Left cardiac atrium (tissue), 4 donors: ENCODE data around the gene SLC7A8. TPM values are rescaled to one million over a fixed set of nuclear protein-coding genes. Genes with fewer than 3 reads are reported as not detected.
A peak's percentile ranks its signal among the peaks of the same experiment; 100 is the strongest.

Source experiments
- ATAC-seq, 2 donors: fragments of 200-7000 bp; cut with Tn5 transposase; one replicate each; pipeline ENCODE4 v1.9.1; 2020; ENCODE audit warnings: mild to moderate bottlenecking in 2 of 2, moderate library complexity in 2 of 2
- DNase-seq: peaks from one replicate; pipeline ENCODE4 v3.0.0-alpha.2; 2020
- intact Hi-C, 2 donors: fragments of 100-400 bp; cut with DNase I; formaldehyde crosslinking; loops; one replicate each; pipeline versions ENCODE4 v1.14.1 to v1.15.1; 2022 to 2023
- total RNA-seq, 2 donors: library from RNA; stranded (reverse); fragmentation: NEBNext Ultra II Directional; extraction: Animal tissue kit (Norgen Biotek cat#: 25700); gene quantifications; one replicate each; pipeline ENCODE4 v1.2.1, GENCODE V29; 2021
- donor health status: DM: no; HTN: yes; CAD: no.
- donor health status: DM: no; HTN: yes; CAD: no; lungs with severe emphysema.
- donor health status: DM: yes; HTN: yes; CAD: no.
- donor health status: Dilated cardiomyopathy.

Gene SLC7A8
- total RNA-seq, 2 donors from 2014 or later = 8.7 to 16.2 TPM

DNA sequence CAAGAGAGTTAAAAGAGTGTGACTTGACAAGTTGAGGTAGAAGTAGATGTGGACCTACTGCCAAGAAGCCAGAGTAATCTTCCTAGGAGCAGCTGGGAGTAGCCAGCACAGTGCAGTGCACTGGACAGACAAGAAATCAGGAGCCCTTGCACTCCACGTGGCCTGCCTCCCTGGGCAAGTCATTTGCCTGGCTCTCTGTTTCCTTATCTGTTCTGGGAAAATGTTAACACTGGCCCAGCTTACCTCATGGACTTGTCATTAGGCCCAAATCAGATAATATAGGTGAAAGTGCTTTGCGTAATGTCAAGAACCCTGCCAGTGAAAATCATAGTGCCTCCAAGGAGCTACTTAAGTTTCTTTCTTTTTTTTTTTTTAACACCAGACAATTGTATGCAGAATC is 19.2 kb downstream of the SLC7A8 start:
- intact Hi-C loops = no loop called here
- DNase-seq (no peak), ATAC-seq (peak; percentile 27 to 50)

DNA sequence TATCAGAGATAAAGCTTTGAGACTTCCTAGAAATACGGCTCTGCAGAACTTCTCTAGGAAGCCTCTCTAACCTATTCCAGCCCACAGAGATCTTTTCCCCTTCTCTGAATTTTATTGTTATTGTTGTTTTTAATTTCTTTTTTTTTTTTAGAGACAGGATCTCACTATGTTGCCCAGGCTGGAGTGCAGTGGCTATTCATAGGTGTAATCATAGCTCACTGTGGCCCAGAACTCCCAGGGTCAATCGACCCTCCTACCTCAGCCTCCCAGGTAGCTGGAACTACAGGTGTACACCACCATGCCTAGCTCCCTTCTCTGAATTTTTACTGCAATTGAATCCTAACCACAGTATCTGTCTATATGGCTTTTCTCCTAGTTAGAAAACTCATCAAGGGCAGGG is 19.6 kb downstream of the SLC7A8 start:
- DNase-seq = no peak
- no peak for ATAC-seq
- intact Hi-C loops = no loop called here

DNA sequence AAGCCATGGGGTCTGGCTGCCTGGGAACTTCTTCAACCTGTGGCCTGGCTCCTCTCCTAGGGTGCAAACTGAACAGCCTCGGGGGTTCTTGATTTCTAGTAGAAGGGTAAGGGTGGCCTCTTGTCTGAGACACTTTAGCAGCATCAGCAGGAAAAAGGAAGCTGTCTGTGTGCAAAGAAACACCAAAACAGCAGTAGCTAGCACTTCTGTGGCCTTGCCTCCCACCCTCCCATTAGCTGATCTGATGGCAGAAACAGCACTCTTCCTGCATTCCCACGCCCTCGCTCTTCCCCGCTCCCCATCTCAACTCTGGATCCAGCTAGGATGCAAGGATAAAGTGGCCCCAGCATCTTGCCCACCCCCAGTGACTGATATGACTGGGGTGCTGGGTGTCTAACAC is 20.7 kb downstream of the SLC7A8 start:
- no peak for DNase-seq
- intact Hi-C loops = no loop called here
- peak in 1 of 2 donors; percentile 5 for ATAC-seq

DNA sequence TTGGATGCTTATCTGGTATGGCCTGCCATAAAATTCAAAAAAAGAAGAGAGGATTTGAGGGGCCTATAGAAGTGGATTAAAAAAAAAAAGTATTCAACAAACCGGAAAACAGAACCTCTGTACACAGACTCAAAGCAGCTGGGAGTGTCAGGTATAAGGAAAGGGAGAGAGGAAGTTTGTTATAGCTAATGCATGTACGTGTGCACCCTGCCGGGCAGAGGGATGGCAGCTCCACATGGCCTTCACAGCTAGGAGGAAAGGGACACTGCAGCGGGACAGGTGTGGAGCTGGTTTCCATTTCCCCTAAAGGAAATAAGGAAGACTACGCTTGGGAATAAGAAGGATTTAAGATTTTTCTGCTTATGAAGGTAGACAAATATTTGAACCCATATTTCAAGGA is 21.5 kb downstream of the SLC7A8 start:
- intact Hi-C loops = no loop called here
- no peak for DNase-seq
- ATAC-seq = no peak

DNA sequence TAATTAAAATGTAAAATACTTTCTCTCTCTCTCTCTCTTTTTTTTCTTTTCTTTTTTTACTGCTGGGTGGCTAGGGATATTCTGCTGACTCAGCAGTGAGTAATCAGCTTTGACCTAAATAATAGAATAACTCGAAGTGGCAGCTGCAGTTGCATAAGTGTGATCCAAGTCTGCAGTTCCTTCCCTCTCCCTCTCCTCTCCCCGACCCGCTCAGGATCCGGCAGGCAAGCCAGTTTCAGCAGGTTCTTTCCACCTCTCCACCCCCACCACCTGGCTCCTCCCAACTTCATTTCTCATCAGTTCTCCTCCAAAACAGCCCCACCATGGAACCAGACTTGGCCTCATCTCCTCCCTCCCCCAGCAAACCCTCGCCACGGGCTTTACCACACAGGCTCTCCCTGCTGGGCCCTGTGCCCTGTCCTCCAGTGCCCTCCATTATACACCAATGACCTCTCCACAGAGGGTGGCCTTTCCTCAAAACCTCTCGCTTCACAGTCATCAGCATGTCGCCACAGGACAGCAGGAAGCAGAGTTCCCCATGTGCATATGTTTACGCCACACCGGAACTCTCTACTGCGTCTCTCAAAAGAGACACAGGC is 22.4 kb downstream of the SLC7A8 start:
- ATAC-seq (peak; percentile 85 to 86), DNase-seq (peak; percentile 40)
- intact Hi-C loops = no loop called here

DNA sequence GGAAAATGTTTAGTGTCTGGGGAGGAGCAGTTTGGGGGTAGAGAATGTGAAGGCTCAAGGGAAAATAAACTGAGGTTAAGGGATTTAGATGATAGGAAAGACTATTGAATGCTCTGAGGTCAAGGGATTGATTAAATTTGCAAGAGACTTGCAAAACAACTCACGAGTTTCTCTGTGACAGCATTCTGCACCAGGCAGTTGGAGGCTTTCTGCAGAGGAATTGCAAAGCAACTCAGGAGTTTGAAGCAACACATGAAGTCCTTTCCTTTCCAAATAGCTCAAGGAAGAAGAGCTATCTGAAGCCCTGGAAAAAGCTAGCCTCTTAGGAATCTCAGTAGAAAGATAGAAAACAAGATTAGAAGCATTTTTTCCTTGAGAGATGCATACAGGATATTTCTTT is 23.9 kb downstream of the SLC7A8 start:
- no peak for DNase-seq
- intact Hi-C loops = no loop called here
- ATAC-seq = no peak

DNA sequence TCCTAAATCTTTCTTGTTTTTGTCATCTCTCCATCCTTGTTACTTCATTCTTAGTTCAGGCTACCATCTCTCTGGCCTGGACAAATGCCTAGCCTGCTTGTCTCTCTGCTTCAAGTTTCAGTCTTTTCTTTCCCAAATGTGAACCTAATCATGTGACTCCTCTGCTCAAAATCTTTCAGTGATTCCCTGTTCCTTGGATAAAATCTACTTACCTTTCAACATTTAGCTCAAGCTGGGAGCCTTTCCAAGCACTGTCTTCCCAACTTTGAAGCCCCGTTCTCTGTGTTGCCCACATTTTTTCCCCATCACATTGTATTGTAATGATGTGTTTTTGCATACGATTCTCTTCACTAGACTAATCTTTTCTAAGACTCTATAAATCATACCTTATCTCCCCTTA is 24.7 kb downstream of the SLC7A8 start:
- ATAC-seq = no peak
- intact Hi-C loops = no loop called here

DNA sequence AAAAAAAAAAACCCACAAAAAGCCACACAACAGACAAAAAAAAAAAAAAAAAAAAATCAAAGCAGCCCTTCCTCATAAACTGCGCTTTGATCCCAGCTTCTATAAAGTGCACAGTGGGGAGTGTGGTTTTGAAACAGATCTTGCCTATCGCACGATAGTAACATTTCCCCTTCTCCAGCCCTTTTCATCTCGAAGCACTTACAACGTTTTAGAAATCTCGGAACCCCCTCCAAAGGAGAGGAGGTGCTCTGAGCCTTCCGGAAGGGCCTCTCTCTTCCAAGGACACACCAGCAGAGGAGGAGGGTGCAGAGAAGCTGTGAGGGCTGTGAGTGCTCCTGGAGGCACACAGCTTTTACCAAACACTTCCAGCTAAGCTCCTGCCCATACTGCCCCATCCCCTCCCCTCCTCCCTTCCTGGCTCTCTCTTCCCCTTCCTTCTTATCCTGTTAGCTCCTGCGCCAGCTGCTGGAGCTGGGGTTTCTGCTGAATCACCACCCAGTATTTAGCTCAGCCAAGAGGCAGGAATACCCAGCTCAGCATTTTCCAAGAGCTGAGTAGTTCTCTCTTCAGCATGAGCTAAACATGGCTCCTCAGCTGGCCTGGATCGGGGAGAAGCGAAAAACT is 28.4 kb downstream of the SLC7A8 start:
- intact Hi-C loops = no loop called here
- peak; percentile 84 for DNase-seq
- peak; percentile 85 to 89 for ATAC-seq

More for the DNA sequence above, 24.7 kb downstream of the SLC7A8 start:
- no peak for DNase-seq

DNA sequence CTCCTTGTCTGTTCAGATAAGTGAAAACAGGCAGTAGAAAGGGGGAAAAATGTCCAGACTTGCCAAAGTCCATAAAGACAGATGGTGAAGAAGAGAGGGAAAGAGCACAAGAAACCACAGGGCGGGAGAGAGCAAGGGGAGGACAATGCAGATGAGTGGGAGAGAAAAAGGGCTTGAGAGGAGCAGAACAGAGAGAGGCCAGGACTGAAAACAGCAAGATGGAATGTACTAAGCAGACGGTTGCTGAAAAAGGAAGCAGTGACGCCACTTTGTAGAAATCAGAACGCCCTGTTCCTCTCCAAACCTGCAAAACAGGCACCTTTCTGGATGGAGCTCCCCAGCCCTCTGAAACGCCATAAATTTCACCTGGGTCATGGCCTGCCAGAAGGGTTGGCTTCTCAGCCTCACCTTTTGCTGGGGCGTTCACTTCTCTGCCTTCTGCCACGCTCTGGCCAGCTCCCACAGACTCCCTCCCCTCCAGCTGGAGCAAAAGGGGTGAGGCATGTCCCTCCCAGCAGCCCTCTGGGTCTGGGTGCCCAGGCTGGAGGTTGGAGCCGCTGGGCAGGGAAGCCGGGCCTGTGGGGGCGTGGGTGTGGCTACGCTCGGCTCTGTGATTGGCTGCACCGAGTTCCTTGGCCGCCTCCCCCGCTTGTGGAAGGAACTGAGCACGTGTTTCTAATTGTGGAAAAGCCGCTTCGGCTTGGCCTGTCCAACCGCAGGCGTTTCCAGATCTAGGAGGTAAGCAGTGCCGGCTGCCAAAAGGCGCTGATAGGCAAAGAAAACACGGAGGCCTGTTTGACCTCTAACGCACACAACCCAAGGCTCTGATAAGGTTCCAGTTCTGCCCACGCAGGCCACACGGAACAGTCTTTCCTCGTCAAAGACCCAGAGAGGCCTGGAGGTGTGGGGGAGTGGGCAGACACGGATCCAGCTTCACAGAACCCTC is 29.3 kb downstream of the SLC7A8 start:
- peak; percentile 95 for DNase-seq
- peak; percentile 88 to 90 for ATAC-seq
- intact Hi-C loops = no loop called here

DNA sequence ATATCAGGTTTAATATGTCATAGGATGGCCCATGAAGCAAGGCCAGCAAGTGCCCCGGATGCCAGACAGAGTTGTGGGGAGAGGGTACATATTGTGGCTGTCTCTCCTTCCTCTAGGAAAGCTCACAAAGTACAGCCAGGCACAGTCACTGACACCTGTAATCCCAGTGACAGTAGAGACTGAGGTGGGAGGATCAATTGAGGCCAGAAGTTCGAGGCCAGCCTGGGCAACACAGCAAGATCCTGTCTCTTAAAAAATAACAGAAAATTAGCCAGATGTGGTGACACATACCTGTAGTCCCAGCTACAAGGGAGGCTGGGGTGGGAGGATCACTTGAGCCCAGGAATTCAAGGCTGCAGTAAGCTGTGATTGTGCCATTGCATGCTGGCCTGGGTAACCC is 32.1 kb downstream of the SLC7A8 start:
- DNase-seq (no peak), ATAC-seq (no peak)
- intact Hi-C loops = no loop called here

DNA sequence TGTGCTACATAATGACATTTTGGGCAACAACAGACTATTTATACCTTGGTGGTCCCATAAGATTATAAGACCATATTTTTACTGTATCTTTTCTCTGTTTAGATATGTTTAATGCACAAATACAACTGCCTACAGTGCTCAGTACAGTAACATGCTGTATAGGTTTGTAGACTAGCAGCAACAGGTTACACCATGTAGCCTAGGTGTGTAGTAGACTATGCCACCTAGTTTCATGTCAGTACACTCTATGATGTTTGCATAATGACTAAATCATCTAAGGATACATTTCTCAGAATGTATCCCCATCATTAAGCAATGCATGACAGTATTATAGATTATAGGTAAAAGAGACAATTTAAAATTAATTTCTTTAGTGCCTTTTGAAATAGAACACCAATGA is 33.7 kb downstream of the SLC7A8 start:
- intact Hi-C loops = no loop called here
- DNase-seq (no peak), ATAC-seq (no peak)

DNA sequence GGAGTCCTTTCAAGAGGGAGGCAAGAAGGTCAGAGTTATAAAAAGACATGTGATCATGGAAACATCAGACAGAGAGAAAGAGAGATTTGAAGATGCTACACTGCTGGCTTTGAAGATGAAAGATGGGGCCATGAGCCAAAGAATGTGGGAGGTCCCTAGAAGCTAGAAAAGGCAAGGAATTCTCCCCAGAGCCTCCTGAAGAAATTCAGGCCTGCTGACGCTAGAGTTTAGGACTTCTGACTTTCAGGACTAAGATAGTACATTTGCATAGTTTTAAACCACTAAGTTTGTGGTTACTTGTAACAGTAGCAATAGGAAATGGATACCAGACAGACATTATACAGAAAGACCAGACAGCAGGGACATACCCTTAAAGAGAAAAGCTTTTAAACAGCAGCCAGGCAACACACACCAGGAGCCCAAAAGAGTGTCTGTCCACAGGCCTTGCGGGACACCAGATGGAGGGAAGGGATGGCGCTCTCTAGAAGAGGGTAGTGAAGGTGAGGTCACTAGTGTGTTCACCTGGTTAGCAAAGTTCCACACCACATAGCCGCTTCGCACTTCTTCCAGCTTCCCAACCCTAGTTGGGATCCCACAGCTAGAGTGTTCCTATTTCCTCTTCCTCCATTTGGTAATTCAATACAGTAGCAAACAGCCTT is 34.7 kb downstream of the SLC7A8 start:
- ATAC-seq = no peak
- intact Hi-C loops = no loop called here
- DNase-seq = no peak

DNA sequence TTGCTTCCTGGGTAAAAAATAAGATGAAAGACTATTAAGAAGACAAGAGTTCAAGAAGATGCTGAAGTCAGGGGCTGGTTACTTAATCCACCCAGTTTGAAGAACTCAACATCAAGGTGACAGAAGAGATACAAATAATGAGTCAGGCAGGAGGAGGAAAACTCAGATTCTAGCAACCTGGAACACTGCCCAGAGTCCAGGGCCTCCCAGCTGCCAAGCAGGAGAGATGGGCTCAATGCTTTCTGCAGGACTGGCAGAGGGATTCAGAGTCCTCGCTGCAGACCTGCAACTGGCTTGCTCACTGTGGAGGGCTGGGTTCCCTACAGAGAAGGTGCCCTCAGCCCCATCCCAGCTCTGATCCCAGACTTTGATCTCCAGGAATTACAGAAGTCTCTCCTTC is 35.8 kb downstream of the SLC7A8 start:
- intact Hi-C loops = no loop called here
- DNase-seq (no peak), ATAC-seq (peak; percentile 58 to 81)

DNA sequence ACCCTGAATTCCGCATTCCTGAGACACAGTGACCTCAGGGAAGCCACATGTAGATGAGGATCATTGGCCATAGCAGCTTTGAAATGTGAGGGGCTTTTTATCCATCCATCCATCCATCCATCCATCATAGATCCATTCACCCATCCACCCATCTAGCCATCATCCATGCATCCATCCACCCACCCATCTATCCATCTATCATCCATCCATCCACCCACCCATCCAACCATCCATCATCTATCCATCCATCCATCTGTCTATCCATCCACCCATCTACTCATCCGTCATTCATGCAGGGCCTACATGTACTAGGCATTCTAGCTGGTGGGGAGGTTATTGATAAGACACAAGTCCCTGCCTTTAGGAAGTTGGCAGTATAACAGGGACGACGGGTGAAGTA is 36.5 kb downstream of the SLC7A8 start:
- DNase-seq (no peak), ATAC-seq (no peak)
- intact Hi-C loops = no loop called here

DNA sequence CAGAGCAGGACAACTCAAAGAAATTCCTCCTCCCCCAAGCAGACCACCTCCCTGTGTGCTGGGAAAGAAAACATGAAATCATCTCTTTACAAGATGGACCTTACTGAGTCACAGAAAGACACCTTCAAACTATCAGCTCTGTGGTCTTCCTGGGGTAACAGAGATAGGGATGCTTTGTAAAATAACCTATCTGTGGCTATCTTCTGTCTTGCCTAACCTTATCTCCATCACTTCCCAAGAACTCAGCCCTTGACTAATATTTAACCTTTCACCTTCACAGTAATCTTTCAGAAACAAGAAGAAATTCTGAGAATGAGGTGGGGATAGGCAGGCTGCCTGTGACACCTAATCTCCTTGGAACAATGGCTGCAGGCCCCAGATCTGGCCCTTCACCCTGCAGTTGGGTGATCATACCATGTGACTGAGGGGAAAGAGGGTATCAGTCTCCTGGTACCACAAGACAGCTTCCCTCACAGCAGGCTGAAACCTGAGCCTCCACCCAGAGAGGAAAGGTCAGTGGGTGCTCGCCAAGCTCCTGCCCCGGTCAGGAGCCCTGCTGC is 37.0 kb downstream of the SLC7A8 start:
- DNase-seq (no peak), ATAC-seq (peak in 1 of 2 donors; percentile 2)
- intact Hi-C loops = no loop called here

DNA sequence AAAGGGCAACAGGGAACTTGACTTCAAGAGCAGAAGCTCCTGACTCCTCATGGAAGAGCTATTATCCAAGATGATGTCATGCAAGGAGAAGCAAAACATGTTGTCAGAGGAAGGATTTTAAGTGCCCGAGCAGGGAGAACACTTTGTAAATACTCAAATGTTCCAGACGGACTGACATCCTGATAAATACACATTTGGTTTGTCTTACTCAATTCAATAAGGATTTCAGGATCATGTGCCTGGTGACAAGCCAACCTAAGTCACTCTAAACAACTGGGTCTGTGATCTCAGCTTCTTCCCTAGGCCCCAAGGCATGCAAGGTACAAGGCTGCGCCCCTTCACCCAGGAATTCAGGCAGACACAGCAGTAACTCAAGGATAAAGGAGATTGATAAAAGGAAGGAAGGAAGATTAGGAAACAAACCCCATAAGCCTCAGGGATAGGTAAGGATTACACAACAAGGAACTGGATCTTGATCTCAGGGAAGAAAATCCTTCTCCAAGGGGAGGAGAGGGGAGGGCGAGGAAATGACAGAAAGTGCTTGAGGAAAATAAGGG is 37.6 kb downstream of the SLC7A8 start:
- intact Hi-C loops = no loop called here
- ATAC-seq = peak in 1 of 2 donors; percentile 6
- no peak for DNase-seq

DNA sequence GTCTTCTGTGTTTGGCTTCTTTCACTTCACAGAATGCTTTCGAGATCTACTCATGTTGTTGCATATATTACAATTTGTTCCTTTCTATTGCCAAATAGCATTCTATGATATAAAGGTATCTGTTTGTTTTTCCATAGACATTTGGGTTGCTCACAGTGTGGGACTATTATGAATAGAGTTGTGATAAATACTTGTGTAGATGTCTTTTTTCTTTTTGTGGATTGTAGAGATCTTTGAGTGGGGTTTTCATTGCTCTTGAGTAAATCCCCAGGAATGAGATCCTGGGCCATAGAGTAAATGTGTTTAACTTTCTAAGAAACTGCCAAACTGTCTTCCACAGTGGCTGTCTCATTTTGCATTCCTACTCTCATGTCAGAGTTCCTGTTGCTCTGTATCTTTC is 39.5 kb downstream of the SLC7A8 start:
- no peak for DNase-seq
- intact Hi-C loops = no loop called here
- no peak for ATAC-seq

DNA sequence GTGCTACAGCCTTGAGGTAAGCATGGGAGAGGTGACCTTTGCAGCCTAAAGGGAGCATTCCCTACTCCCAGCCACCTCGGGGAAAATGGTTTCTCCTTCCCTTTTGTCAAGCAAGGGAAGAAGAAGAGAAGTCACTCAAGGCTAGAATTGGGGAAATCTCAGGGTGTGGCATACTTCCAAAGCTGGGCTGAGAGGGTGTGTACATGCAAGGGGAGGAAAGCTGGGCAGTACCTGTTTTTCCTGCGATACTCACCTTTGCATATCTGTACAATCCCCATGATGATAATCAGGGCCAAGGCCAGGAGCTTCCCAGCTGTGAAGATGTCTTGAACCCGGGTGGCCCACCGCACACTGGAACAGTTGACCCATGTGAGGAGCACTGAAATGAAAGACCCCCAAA is 40.6 kb downstream of the SLC7A8 start:
- DNase-seq = no peak
- intact Hi-C loops = no loop called here
- no peak for ATAC-seq
